ENCODE data around the gene INSIG2. TPM values are rescaled to one million over a fixed set of nuclear protein-coding genes. Genes with fewer than 3 reads are reported as not detected.

The INSIG2 gene
- total RNA-seq (2012; rRNA removed) = 9.1 and 12.5 TPM in 2 replicates
- 8.2 and 11.7 TPM in 2 replicates for polyA plus RNA-seq (2012; rRNA removed)
- 2.4 TPM in 2 replicates for polyA plus RNA-seq (2012; cell fraction: cytosol; rRNA removed)
- polyA plus RNA-seq (2012; cell fraction: nucleus; rRNA removed; ENCODE audit: low replicate concordance) = 1.8 and 17.1 TPM in 2 replicates
- percentile 57 among the genes with signal in this experiment for Bru-seq, nascent RNA
- BruChase-seq, experiment 1, labeled RNA remaining after a 6-hour chase = percentile 66 among the genes with signal in this experiment
- BruChase-seq, experiment 2, labeled RNA remaining after a 2-hour chase = percentile 77 among the genes with signal in this experiment
- long read RNA-seq, transcript INSIG2-201 (6 exons, 2,590 nt) = major isoform, 25 of 37 reads
- long read RNA-seq, partial matches to known transcripts = 3 of 37 reads
- long read RNA-seq, other reads (novel, unspliced or antisense) = 5 of 37 reads

GRCh38 chr2:118088051-118089024 is at the start of gene INSIG2:
TSS of gene INSIG2 (plus strand) at chr2:118088471. CDS start at chr2:118096557, 8,086 bp downstream.
- peak within 1 kb of the TSS; percentile 93 for H2AFZ ChIP-seq (replicated peaks; ENCODE audit: low read length, poor library complexity)
- peak within 1 kb of the TSS; percentile 61 to 87; a peak in 3 of 4 replicates for H4K8ac ChIP-seq (ENCODE audit: low read depth in 2 of 2, low read length in 2 of 2)
- H3K79me1 ChIP-seq (ENCODE audit: low read depth in 1 of 2, low read length in 2 of 2) = peaks cover 5 to 29% of the 10 kb centered on the region in 2 experiments; a peak in 2 of 4 replicates
- H3K9me3 ChIP-seq (ENCODE audit: control insufficient read depth, insufficient read depth, low read length) = no peaks in the 10 kb centered on the region
- BruUV-seq (replicated peaks) = no TSS peak
- peak within 1 kb of the TSS; percentile 58 for H3K9ac ChIP-seq (ENCODE audit: low read depth, low read length)
- ATAC-seq (ENCODE audit: low read depth) = peak; percentile 97
- H4K20me1 ChIP-seq (ENCODE audit: insufficient read depth, low read length) = peaks cover 8% of the 10 kb centered on the region; the same call in 1 of the 2 replicates
- 1% methylated on average over 21 of the region's 63 CpGs; no CpG with 5 or more reads in 1 of the 2 experiments for WGBS, 2 experiments (ENCODE audit: extremely low coverage in 2 of 2, insufficient read length in 1 of 2)
- H3K23ac ChIP-seq (ENCODE audit: low read depth, low read length) = peak within 1 kb of the TSS; percentile 74
- no peaks in the 10 kb centered on the region for H3K36me3 ChIP-seq (ENCODE audit: control insufficient read depth, insufficient read depth, low read length)
- DNase-seq = peak; percentile 91
- H4K91ac ChIP-seq (ENCODE audit: insufficient read depth, low read depth, low read length) = peak within 1 kb of the TSS; percentile 20; the same call in 1 of the 2 replicates
- 0 out of 2 replicates have a peak within 1 kb of the TSS, but pooled peaks have one; percentile 1 for H2BK20ac ChIP-seq (ENCODE audit: low read depth, low read length)
- peak within 1 kb of the TSS; percentile 88 for H3K4me2 ChIP-seq (ENCODE audit: low read depth, low read length)
- CTCF ChIA-PET = interaction anchor here (1.0 to 1.5 kb wide), 2 partner anchors 10 to 18 kb away, joined by 3 to 4 read pairs; no protein-coding TSS in a partner anchor
- H2AK9ac ChIP-seq (replicated peaks; ENCODE audit: low read depth, low read length, poor library complexity) = peak within 1 kb of the TSS; percentile 89
- H2BK15ac ChIP-seq (ENCODE audit: low read depth, low read length) = no peak within 1 kb of the TSS
- intact Hi-C loops (cut with micrococcal nuclease) (loop anchor here (5.0 kb wide), 1 partner anchor 99 kb away; no protein-coding TSS in a partner anchor), dilution Hi-C loops (cut with HindIII; ENCODE audit: low sequenced_read_pairs, unreplicated experiment) (no loop called here), in situ Hi-C loops (cut with MboI; ENCODE audit: low sequenced_read_pairs) (no loop called here)
- peak within 1 kb of the TSS; percentile 25 for H2BK5ac ChIP-seq (ENCODE audit: low read depth, low read length, poor library complexity, severe bottlenecking)
- H2AK5ac ChIP-seq (ENCODE audit: low read depth, low read length) = no peak within 1 kb of the TSS
- POLR2A ChIA-PET (ENCODE audit: unreplicated experiment) = interaction anchor here (0.6 kb wide), 1 partner anchor 71 kb away, joined by 6 read pairs; no protein-coding TSS in a partner anchor
- peaks cover 2% of the 10 kb centered on the region; the same call in 1 of the 2 replicates for H3K27me3 ChIP-seq (ENCODE audit: control insufficient read depth, insufficient read depth, low read length)
- H3K4ac ChIP-seq (ENCODE audit: low read depth, low read length) = peak within 1 kb of the TSS; percentile 55
- H4K5ac ChIP-seq (ENCODE audit: low read depth, low read length) = peak within 1 kb of the TSS; percentile 67
- H3K18ac ChIP-seq (ENCODE audit: low read depth, low read length) = peak within 1 kb of the TSS; percentile 46
- H2BK120ac ChIP-seq (ENCODE audit: low read depth, low read length) = peak within 1 kb of the TSS; percentile 14; the same call in 1 of the 2 replicates
- peak within 1 kb of the TSS; percentile 75 for H3K4me3 ChIP-seq (ENCODE audit: insufficient read depth, low read depth, low read length)
- no peaks in the 10 kb centered on the region for H3K9me1 ChIP-seq (ENCODE audit: insufficient read depth, low read length)
- peak within 1 kb of the TSS; percentile 31 for H3K27ac ChIP-seq (ENCODE audit: insufficient read depth, low read length)
- peak within 1 kb of the TSS; percentile 48; the same call in 1 of the 2 replicates for H3K56ac ChIP-seq (ENCODE audit: extremely low read depth, insufficient read depth, low read length)
- H3K4me1 ChIP-seq (ENCODE audit: control insufficient read depth, insufficient read depth, low read length) = peaks cover 1% of the 10 kb centered on the region; the same call in 1 of the 2 replicates
- peak within 1 kb of the TSS; percentile 49; the same call in 1 of the 2 replicates for H3K14ac ChIP-seq (replicated peaks; ENCODE audit: low read depth, low read length)
- TF ChIP-seq RFX5 (IDR thresholded peaks at IDR 0.05; ENCODE audit: low read depth, low read length) (no peak), MAFK (IDR thresholded peaks at IDR 0.05; ENCODE audit: low read depth, low read length) (peak; percentile 51; the same call in 1 of the 2 replicates), USF2 (IDR thresholded peaks at IDR 0.05; ENCODE audit: low read depth, low read length) (no peak), SMC3 (IDR thresholded peaks at IDR 0.05; ENCODE audit: low read depth, low read length) (no peak), BHLHE40 (IDR thresholded peaks at IDR 0.05; ENCODE audit: low read depth, low read length) (no peak), MXI1 (IDR thresholded peaks at IDR 0.05; ENCODE audit: borderline replicate concordance, low read depth, low read length) (peak; percentile 59; the same call in 1 of the 2 replicates), CEBPB (IDR thresholded peaks at IDR 0.05; ENCODE audit: low read depth, low read length) (no peak), CTCF (conservative IDR thresholded peaks at IDR 0.05; ENCODE audit: low read depth, low read length) (no peak), FOS (IDR thresholded peaks at IDR 0.05; ENCODE audit: low read depth, low read length) (no peak)
